ENCODE data around the gene EVC2. TPM values are rescaled to one million over a fixed set of nuclear protein-coding genes. Genes with fewer than 3 reads are reported as not detected.

The EVC2 gene
- total RNA-seq, 2 donors from 2014 or later = 2.8 to 2.9 TPM

DNA sequence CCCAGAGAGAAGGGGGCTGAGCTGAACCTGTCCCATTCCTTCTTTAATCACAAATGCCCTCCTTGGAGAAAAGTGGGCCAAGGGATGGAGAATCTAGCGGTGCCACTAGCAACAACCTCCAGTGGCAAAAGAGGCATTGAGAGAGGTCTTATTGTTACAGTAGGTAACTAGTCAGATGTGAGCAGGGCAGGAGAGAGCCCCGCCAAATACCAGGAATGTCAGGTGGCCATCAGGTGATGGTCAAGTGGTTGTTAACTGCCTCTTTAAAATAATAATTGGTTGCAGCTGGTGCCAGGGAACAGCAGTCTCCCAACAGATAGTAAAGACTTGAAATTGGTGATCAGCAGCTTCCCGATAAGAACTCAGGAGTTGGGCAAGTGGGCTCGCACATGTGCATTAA is 116.1 kb downstream of the EVC2 start:
- intact Hi-C loops (cut with DNase I) = no loop called here
- no peak for ATAC-seq
- no peak for DNase-seq

DNA sequence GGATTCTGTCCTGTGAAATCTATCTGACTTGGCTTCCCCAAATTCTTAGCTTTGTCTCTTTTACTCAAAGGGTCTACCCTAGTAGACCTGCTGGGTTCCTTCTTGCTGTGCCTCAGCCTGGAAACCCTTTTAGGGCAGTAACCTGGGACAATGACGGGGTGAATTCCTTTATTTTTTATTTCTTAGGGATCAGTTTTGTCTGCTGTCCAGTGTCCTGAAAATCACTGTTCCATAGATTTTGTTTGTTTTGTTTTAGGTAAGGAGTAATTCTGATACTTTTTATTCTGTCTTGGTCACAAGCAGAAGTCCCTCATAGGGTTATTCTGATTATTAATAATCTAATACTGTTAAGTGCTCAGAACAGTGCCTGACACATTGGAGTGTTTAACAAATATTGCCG is 118.9 kb downstream of the EVC2 start:
- intact Hi-C loops (cut with DNase I) = no loop called here
- ATAC-seq (no peak), DNase-seq (no peak)

DNA sequence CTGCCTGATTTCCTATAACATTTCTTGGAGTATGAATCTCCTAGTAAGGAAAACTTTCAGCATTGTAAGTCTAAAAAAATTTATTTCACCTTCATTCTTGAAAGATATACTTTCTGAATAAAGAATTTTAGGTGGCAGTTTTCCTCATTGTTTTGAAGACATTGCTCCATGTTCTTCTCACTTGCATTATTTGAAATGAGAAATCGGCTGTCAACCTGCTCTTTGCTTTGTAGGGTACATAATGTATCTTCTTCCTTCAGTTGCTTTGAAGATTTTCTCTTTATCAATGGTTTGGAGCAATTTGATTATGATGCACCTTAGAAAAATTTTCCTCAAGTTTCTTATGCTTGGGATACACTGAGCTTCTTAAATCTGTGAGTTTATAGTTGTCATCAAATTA is 120.3 kb downstream of the EVC2 start:
- intact Hi-C loops (cut with DNase I) = no loop called here
- DNase-seq (no peak), ATAC-seq (no peak)

DNA sequence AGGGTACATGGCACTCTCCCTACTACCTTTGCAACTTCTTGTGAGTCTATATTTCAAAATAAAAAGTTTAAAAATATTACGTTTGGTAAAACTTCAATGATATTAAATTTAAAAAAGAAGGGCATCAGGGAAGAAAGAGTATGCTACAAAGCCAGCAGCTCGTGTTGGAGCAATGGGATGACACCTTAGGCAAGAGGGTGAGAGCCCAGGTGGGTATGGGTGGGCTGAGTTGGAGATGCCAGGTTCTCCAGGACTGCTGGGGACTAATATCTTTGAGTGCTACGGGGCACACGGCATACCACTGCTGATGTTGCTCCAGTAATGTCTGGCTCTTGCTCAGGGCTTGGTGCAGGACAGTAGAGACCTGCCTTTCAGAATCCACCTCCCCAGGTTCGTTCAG is 132.4 kb downstream of the EVC2 start:
- intact Hi-C loops (cut with DNase I) = no loop called here
- ATAC-seq (no peak), DNase-seq (no peak)

DNA sequence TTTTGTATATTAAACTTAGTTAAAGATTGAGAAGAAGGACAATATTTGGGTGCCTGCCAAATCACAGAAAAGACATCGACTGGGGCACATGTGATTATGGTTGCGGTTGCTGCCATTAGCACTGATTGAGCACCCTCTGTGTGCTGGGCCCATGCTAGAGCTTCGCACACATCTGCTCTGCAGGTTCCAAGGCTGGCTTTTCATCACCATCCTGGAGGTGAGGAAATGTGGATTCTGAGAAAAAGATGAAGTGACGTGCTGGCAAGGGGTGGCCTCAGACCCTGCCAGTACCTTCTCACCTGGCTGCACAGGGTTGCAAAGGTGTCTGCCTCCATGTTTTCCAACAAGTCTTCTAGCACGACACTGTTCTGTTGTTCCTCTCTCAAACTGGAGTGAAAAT is 134.0 kb downstream of the EVC2 start:
- no peak for ATAC-seq
- intact Hi-C loops (cut with DNase I) = no loop called here
- no peak for DNase-seq

DNA sequence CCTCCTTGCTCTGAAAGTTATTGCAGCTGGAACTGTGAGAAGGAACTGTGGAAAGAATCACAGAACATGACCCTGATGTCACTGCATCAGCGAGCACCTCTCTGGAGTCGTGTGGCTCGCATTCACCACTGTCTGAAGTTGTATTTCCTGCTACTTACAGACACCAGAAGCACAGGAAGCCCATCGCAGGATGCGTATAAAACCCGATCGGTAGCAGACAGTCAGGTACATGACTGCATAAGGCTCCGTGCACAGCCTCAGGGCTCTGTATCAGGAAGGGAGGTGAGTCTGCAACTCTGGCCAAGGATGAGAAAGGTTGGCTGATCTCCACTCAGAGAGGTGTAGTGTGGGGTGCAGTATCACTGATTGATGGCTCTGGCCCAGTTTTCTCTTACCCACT is 134.4 kb downstream of the EVC2 start:
- DNase-seq = no peak

DNA sequence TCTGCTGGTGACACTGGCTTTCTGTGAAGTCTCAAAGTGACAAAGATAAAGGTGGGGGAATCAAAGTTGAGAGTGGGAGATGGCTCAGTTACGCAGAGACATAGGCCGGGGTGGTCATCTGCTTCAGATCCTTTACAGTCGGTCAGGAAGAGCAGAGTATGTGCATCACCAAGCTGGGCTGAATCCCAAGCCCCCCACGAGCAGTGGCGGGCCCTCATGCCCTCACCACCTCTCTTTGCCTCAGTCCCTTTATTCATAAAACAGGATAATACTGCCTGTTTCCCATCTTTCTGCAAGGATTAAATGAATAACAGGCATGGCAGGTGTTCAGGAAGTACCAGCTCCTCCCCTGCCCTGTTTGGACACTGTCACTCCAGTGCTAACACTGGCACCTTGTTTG is 135.6 kb downstream of the EVC2 start:
- intact Hi-C loops (cut with DNase I) = no loop called here
- ATAC-seq (no peak), DNase-seq (no peak)

More for the DNA sequence above, 134.4 kb downstream of the EVC2 start:
- intact Hi-C loops (cut with DNase I) = no loop called here
- no peak for ATAC-seq

DNA sequence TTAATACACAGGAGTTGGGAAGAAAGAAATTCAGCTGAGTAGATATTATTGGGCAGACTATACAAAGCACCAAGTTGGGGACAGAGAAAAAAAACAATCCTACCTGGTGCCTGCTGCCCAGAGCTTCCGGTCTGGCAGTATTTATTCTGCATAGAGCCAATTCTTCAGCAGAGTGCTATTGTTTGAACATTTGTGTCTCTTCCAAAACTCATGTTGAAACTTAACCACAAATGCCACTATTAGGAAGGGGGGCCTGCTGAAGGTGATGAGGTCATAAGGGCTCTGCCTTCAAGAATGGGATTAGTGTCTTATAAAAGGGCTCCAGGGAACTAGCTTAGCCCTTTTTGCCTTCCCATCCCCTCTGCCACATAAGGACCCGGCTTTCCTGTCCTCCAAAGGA is 136.2 kb downstream of the EVC2 start:
- DNase-seq (no peak), ATAC-seq (no peak)
- intact Hi-C loops (cut with DNase I) = no loop called here

DNA sequence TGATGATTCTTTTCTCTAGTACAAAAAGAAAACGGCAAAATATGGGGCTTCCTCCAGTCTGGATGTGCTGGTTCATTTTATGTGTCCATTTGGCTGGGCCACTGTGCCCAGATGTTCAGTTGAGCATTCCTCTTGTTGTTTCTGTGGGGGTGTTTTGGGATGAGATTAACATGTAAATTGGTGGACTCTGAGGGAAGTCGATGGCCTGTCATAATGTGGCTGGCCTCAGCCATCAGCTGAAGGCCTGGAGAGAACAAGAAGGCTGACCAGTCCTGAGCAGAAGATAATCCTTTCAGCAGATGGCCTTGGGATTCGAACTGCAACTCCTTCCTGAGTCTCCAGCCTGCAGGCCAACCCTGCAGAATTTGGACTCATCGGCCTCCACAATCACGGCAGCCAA is 136.7 kb downstream of the EVC2 start:
- intact Hi-C loops (cut with DNase I) = no loop called here
- DNase-seq (no peak), ATAC-seq (no peak)

DNA sequence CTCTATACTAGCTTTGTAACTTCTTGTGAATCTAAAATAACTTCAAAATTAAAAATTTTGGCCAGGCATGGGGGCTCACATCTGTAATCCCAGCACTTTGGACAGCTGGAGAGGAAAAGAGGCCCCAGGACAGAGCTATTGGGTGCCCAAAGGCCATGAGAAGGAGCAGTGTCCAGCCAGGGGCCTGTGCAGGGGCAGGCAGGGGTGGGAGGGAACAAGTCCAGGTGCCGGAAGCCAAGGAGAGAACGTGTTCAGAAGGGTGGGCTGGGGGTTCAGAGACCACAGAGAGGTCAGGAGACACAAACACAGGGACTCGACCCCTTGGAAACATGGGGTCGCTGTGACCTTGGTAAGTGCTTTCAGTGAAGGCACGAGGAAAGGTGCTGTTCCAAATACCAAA is 138.9 kb downstream of the EVC2 start:
- ATAC-seq = no peak
- DNase-seq = no peak
- intact Hi-C loops (cut with DNase I) = no loop called here

DNA sequence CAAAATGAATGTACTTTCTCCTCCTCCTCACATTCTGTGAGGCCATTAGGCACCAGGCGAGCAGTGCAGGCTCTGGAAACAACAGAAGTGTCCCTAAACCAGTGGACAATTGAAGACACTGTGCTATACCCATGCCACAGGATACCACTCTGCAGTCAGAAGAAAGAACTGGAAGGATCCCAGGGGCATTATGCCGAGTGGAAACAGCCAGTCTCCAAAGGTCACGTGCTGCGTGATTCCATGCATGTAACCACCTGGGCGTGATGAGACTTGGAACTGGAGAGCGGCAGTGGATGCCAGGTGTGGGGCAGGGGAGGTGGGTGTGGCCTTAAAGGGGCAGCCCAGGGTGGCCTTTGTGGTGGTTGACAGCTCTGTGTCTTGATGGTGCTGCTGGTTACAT is 139.4 kb downstream of the EVC2 start:
- DNase-seq = no peak
- ATAC-seq = no peak
- intact Hi-C loops (cut with DNase I) = no loop called here

DNA sequence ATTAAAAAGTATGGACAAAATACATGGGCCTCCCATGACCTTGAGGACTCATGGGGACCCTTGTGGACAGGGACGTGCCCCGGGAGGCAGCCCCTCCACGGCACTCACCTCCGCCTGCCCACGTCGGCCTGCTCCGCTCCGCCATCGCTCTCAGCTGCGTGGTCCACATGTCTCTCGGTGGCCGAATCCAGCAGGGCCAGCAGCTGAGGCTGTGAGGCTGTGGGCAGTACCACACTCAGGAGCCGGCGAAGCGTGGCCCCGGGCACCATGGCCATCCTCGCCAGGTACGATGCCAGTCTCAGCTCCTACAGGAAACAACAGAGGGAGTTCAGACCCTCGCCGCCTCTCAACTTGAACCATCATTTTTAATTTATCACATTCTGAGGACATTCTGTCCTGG is 140.0 kb downstream of the EVC2 start:
- intact Hi-C loops (cut with DNase I) = no loop called here

DNA sequence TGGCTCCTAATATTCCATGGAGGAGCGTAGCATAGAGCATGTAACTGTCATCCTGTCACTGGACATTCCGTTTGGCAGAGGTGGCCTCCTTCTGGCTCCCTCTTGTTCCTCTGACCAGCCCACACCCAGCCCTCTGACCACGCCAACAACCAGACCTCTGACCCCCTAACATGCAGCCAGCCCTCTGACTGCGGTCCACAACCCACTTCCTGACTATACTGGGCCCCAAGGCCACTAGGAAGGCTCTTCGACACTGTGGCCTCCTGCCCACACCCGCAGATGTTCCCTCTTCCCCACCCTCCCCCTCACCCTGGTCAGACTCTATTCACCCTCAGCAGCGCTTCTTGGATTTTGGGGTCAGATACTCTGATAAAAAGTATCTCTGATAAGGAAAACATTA is 141.4 kb downstream of the EVC2 start:
- intact Hi-C loops (cut with DNase I) = no loop called here
- ATAC-seq (no peak), DNase-seq (no peak)

More for the DNA sequence above, 140.0 kb downstream of the EVC2 start:
- ATAC-seq (no peak), DNase-seq (no peak)

DNA sequence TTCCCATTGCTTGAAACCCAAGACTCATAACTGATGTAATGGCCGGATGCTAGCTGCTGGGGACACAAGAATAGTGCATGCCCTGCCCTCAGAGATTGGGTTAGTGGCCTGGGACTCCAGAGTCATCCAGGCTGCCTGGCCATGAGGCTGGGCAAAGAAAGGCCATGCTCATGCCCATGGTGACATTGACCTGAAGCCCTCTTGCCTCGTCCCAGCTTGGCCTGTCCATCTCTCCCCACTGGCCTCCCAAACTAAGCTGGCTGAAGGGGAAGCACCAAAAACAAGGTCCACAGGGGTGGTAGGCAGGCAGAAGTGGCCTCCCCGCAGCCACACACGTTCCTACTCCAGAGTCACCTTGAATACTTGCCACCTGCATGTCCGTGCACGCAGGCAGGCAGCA is 141.8 kb downstream of the EVC2 start:
- ATAC-seq = no peak
- intact Hi-C loops (cut with DNase I) = no loop called here

DNA sequence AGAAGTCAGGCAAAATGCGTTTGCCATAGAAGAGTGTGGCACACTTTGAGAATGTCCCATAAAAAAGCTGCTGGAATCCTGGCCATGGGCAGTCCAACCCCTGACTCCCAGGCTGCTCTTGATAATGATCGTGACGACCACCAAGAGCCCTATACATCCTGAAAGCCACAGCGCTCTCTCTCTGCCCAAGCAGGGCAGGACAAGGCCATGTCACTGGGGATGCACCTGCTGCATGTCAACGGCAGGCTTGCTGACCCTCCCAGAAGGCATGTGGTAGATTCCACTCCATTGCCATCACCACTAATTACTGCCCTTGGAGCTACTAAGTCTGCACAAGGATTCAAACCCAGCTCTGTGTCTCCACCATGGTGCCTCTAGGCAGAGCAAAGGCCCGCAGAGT is 144.5 kb downstream of the EVC2 start:
- no peak for DNase-seq
- intact Hi-C loops (cut with DNase I) = no loop called here
- no peak for ATAC-seq

More for the DNA sequence above, 141.8 kb downstream of the EVC2 start:
- DNase-seq = no peak

DNA sequence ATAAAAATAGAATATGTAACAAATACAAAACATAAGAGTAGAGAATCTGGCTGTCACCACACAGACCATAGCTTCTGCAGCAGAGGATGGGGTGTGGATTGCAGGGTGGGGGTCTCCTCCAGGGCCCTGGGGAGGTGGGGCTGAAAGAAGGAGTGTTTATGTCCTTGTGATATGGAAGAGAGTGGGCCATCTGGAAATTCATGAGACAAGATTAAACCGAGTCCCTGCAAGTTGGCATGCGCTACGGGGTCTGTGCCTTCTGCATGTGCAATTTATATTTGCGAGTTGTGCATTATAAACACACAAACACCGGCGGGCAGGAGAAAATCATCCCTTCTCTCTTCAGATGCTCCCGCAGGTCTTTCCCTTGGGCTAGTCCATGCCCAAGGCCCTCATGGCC is 145.9 kb downstream of the EVC2 start:
- ATAC-seq = no peak
- no peak for DNase-seq
- intact Hi-C loops (cut with DNase I) = no loop called here

DNA sequence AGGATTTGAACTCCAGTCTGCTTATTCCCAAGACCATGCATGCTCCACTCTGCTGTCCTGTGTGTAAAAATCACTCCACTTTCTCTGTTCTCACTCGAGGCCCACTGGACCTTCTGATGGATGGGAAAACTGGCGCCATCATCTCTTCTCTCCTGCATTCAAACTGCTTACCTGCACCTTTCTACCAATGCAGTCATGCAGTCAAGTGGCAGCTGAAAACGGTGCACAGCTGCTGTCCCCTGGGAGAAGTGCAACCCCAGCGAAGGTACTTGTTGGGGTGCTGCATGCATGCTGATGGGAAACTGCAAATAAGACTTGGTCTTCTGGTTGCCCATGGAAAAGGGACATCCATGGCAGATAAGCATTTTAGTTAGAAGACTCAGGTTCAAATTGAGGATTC is 147.1 kb downstream of the EVC2 start:
- DNase-seq (no peak), ATAC-seq (no peak)
- intact Hi-C loops (cut with DNase I) = no loop called here

DNA sequence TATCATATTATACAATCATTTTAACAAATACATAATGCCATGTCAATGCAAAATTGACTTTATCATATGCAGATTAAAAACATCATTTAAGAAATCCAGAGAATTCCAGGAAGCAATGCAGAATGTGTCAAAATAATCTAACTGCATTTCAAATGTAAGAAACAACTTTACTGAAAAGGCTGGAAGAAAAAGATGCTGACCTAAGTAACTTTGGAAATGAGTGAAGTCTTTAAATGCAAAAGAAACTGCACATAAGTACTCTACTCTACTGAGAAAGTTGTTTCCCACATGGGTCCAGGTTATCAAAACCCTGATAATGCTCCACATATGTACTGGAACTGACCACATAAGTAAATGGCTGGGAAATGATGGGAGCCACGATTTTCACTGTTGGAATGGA is 149.9 kb downstream of the EVC2 start:
- DNase-seq = no peak
- intact Hi-C loops (cut with DNase I) = no loop called here
- ATAC-seq = no peak

DNA sequence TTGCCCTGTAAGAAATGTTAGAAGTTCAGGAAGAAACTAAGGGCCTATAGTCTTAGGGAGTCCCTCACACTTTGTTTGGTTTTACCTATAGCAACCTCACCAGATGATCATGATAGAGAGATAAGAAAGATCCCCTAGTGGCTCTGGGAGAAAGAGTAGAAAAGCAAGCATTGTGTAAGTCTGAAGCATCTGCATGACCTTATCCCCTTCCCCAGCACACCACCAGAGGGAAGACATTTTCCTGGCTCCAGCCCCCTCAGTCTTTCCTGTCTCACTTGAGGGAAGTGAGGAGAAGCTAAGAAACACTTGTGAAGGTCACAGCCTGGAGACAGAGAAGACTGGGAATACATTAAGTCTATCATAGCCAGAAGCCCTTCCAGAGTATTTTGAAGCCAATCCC is 154.0 kb downstream of the EVC2 start:
- intact Hi-C loops (cut with DNase I) = no loop called here
- DNase-seq (no peak), ATAC-seq (no peak)

DNA sequence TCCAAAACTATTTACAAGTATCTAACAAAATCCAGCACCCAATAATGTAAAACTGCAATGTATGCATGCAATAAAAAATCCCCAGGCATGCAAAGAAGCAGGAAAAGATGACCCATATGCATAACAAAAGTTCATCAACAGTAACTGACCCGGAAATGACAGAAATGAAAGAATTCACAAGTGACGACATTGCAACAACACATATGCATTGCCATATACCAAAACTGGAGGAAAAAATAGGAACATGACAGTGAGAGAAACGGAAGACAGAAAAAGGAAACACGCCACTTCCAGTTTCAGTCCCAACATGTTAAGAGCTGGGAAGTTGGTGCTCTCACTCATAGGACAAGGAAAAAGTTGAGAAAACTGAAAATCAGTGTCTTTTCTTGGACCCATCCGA is 154.6 kb downstream of the EVC2 start:
- no peak for ATAC-seq
- DNase-seq = no peak
- intact Hi-C loops (cut with DNase I) = no loop called here

DNA sequence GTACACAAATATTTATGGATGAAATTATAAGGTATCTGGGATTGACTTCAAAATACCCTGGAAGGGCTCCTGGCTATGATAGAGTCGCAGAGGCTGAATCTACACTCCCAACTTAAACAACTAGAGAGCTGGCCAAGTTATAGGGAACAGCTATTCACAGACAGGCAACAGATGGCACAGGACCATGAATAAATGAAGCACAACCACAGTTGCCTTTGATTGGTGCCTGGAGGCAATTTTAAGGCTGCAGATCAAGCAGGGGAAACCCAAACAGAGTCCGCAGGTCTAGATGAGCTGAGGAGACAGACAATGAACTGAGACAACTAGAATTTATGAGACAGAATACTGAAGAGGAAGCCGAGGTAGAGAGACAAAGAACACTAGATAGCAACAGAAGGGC is 155.9 kb downstream of the EVC2 start:
- intact Hi-C loops (cut with DNase I) = no loop called here
- ATAC-seq = no peak
- no peak for DNase-seq

DNA sequence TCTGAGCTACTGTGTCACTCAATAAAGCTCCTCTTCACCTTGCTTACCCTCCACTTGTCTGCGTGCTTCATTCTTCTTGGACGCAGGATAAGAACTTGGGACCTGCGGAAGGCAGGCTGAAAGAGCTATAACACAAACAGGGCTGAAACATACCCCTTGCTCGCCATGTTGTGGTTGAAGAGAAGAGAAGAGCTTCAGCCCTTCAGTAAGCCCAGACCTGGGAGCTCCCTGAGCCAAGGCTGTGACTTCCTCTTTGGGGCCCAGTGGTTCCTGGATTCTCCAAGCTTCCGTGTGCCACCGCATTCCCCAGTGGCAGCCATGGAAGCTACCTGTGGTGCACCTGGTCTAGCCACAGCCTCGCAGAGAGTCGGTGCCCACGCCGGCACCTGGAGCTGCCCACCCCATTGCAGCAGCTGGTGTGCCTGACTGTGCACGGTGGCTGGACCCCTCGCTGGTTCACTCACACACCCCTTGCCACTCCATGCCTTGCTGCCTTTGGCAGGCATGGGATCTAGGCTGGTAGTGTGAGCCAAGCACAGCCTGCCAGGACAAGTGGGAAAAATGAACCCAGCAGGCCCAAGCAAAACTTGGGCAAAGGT is 160.6 kb downstream of the EVC2 start:
- intact Hi-C loops (cut with DNase I) = no loop called here
- ATAC-seq (no peak), DNase-seq (no peak)

All from left cardiac atrium (tissue), 4 donors.